SK-N-SH treated with all-trans-retinoic acid at 6 μM for 48 hours (cell line): Measurements from ENCODE around the gene TTC33.

ENCODE experiments used
- ARNTL ChIP-seq: fragments of 450-650 bp; formaldehyde crosslinking; IDR thresholded peaks from 2 replicates; pipeline ENCODE4 v1.5.0; 2020; ENCODE audit warnings: low read depth, mild to moderate bottlenecking, moderate library complexity, borderline replicate concordance
- OSR1 ChIP-seq: fragments of 250-450 bp; sonication (Bioruptor Pico); IDR thresholded peaks from 2 replicates; pipeline ENCODE4 v1.8.0; 2022; ENCODE audit warnings: moderate library complexity, mild to moderate bottlenecking, inconsistent platforms
- PATZ1 ChIP-seq: fragments of 250-450 bp; sonication (Bioruptor Pico); IDR thresholded peaks from 2 replicates; pipeline ENCODE4 v1.8.0; 2020; ENCODE audit warnings: mild to moderate bottlenecking, moderate library complexity, borderline replicate concordance
- TOX ChIP-seq: fragments of 250-450 bp; sonication (Bioruptor Pico); IDR thresholded peaks from 2 replicates; pipeline ENCODE4 v1.8.0; 2021; ENCODE audit warnings: mild to moderate bottlenecking, moderate library complexity, borderline replicate concordance
- ZFP3 ChIP-seq: fragments of 250-450 bp; sonication (Bioruptor Pico); IDR thresholded peaks from 2 replicates; pipeline ENCODE4 v1.5.0; 2020; ENCODE audit warnings: mild to moderate bottlenecking, moderate library complexity
- ZNF565 ChIP-seq: fragments of 450-650 bp; formaldehyde crosslinking; conservative IDR thresholded peaks from 2 replicates; pipeline ENCODE4 v1.5.0; 2020; ENCODE audit warnings: low read depth, mild to moderate bottlenecking, moderate library complexity
- TF ChIP-seq, protein P1 (sequence below): fragments of 250-450 bp; sonication (Bioruptor Pico); IDR thresholded peaks from 2 replicates; pipeline ENCODE4 v1.8.0; 2021; ENCODE audit warnings: low read depth, mild to moderate bottlenecking, moderate library complexity, borderline replicate concordance

DNA sequence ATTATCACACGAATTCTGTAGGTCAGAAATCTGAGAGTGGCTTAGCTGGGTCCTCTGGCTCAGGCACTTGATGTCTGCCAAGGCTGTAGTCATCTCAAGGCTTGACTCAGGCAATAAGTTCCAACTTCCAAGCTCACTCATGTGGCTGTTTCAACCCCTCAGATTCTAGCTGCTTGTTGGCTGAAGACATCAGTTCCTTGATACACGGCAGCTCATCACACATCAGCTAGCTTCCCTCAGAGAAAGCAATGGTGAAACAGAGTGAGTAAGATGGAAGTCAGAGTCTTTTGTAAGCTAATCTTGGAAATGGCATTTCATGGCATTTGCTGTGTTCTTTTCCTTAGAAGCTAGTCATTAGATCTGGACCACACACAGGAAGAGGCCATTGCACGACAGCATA is 280.2 kb downstream of the TTC33 start:
- TF ChIP-seq, protein P1, sequence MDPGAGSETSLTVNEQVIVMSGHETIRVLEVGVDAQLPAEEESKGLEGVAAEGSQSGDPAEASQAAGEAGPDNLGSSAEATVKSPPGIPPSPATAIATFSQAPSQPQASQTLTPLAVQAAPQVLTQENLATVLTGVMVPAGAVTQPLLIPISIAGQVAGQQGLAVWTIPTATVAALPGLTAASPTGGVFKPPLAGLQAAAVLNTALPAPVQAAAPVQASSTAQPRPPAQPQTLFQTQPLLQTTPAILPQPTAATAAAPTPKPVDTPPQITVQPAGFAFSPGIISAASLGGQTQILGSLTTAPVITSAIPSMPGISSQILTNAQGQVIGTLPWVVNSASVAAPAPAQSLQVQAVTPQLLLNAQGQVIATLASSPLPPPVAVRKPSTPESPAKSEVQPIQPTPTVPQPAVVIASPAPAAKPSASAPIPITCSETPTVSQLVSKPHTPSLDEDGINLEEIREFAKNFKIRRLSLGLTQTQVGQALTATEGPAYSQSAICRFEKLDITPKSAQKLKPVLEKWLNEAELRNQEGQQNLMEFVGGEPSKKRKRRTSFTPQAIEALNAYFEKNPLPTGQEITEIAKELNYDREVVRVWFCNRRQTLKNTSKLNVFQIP: no peak
- TF ChIP-seq ZFP3 (CRISPR knock-in tag): no peak
- no peak for TF ChIP-seq PATZ1
- TF ChIP-seq OSR1: no peak
- TF ChIP-seq TOX (CRISPR knock-in tag): no peak
- no peak for TF ChIP-seq ARNTL (CRISPR knock-in tag)
- TF ChIP-seq ZNF565 (CRISPR knock-in tag): no peak
